ENCODE results near the gene DPH6. TPM values are rescaled to one million over a fixed set of nuclear protein-coding genes. Genes with fewer than 3 reads are reported as not detected.

Gene DPH6
- total RNA-seq, 1 donor from 2014 or later = 20.6 TPM

DNA sequence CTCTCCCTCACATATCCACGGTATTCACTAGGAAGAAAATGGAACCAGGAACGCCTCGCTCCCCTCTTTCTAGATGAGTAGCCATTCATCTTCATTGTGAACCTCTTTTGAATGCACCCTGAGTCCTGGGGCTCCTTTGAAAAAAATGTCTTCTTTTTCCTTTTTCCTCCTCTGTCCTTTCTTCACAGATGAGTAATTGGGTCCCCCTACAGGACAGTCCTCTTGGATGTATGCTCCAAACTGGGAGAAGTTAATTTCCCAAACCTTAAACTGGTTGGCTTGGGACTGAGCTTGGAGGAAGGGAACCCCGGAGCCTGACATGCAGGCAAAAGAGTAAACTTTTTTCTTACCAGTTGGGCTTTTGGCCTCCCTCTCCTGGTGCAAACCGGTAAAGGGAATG is 108.8 kb downstream of the DPH6 start:
- peaks cover 15% of the 10 kb centered on the region for H3K4me1 Mint-ChIP-seq
- no peak for DNase-seq (ENCODE audit: low spot score in 2 of 2, unreplicated experiment in 2 of 2)
- TF ChIP-seq, protein P1, sequence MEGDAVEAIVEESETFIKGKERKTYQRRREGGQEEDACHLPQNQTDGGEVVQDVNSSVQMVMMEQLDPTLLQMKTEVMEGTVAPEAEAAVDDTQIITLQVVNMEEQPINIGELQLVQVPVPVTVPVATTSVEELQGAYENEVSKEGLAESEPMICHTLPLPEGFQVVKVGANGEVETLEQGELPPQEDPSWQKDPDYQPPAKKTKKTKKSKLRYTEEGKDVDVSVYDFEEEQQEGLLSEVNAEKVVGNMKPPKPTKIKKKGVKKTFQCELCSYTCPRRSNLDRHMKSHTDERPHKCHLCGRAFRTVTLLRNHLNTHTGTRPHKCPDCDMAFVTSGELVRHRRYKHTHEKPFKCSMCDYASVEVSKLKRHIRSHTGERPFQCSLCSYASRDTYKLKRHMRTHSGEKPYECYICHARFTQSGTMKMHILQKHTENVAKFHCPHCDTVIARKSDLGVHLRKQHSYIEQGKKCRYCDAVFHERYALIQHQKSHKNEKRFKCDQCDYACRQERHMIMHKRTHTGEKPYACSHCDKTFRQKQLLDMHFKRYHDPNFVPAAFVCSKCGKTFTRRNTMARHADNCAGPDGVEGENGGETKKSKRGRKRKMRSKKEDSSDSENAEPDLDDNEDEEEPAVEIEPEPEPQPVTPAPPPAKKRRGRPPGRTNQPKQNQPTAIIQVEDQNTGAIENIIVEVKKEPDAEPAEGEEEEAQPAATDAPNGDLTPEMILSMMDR (IDR thresholded peaks at IDR 0.05; ENCODE audit: unreplicated experiment) = no peak

DNA sequence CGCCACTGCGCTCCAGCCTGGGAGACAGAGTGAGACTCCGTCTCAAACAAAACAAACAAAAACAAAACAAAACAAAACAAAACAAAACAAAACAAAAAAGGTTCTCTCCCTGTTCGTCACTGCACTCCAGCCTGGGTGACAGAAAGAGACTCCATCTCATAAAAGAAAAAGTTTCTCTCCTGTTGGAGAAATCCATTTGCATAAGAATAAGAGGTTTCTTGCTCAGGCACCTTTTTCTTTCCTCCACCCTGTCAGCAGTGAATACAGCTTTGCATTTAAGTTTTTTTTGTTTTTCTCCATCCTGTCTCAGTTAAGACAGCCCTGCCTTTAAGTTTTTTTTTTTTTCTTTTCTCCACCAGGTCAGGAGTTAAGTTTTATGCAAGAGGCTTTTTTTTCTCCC is 109.5 kb downstream of the DPH6 start:
- TF ChIP-seq, protein P1 (IDR thresholded peaks at IDR 0.05; ENCODE audit: unreplicated experiment) = no peak
- no peaks in the 10 kb centered on the region for H3K27me3 Mint-ChIP-seq (ENCODE audit: low read depth)
- no peak overlapping the region for H3K27ac Mint-ChIP-seq

More for the DNA sequence above, 108.8 kb downstream of the DPH6 start:
- H3K36me3 Mint-ChIP-seq = peaks cover 38% of the 10 kb centered on the region
- H3K27me3 Mint-ChIP-seq (ENCODE audit: low read depth) = no peaks in the 10 kb centered on the region
- no peak overlapping the region for H3K27ac Mint-ChIP-seq
- H3K9me3 Mint-ChIP-seq = peaks cover 19% of the 10 kb centered on the region
- H3K4me3 Mint-ChIP-seq = no peak overlapping the region

DNA sequence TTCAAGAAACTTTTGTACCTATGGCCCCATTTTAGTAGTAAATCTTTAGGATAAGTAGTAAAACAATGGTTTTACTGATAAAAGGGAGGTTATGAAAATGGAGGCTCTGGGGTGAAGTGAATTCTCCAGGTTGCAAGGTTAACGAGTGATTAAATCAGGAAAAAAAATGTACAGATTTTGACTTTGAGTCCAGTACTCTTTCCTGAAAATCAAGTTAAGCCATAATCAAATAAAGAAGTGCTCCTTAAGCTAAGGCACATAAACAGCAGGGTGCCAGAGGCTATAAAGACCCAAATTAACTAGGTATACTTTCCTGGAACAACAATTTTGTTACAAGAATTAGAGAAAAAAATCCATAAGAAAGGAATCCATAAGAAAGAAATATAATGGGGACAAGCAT is 114.7 kb downstream of the DPH6 start:
- Mint-ChIP-seq H3K27ac (no peak overlapping the region), H3K4me3 (no peak overlapping the region), H3K4me1 (peaks cover 31% of the 10 kb centered on the region), H3K36me3 (peaks cover 11% of the 10 kb centered on the region), H3K9me3 (peaks cover 4% of the 10 kb centered on the region), H3K27me3 (ENCODE audit: low read depth) (no peaks in the 10 kb centered on the region)
- TF ChIP-seq, protein P1 (IDR thresholded peaks at IDR 0.05; ENCODE audit: unreplicated experiment) = no peak
- no peak for DNase-seq (ENCODE audit: low spot score in 2 of 2, unreplicated experiment in 2 of 2)

More for the DNA sequence above, 109.5 kb downstream of the DPH6 start:
- Mint-ChIP-seq H3K4me3 (no peak overlapping the region), H3K36me3 (peaks cover 33% of the 10 kb centered on the region), H3K9me3 (peaks cover 16% of the 10 kb centered on the region), H3K4me1 (peaks cover 15% of the 10 kb centered on the region)
- no peak for DNase-seq (ENCODE audit: low spot score in 2 of 2, unreplicated experiment in 2 of 2)

DNA sequence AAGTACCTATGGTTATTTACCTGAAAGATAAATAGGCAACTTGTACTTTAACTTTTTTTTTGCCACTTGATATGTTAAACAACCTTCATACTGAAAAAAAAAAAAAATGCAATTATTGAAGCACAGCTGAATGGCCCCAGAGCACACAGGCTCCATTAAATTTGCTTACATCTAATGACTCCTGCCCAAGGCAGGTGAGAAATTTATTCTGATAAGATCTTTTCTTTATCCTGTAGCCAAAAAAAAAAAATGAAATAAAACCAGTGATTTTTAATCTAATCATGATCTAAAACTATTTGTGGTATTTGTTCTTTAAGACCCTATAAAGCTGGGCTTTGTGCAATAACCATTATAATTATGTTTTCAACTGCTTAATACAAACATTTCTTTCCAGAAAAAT is 115.7 kb downstream of the DPH6 start:
- no peaks in the 10 kb centered on the region for H3K27me3 Mint-ChIP-seq (ENCODE audit: low read depth)
- no peak overlapping the region for H3K27ac Mint-ChIP-seq
- no peak overlapping the region for H3K4me3 Mint-ChIP-seq
- no peak for DNase-seq (ENCODE audit: low spot score in 2 of 2, unreplicated experiment in 2 of 2)
- peaks cover 31% of the 10 kb centered on the region for H3K4me1 Mint-ChIP-seq
- peaks cover 4% of the 10 kb centered on the region for H3K9me3 Mint-ChIP-seq
- TF ChIP-seq, protein P1 (IDR thresholded peaks at IDR 0.05; ENCODE audit: unreplicated experiment) = no peak
- peaks cover 7% of the 10 kb centered on the region for H3K36me3 Mint-ChIP-seq

DNA sequence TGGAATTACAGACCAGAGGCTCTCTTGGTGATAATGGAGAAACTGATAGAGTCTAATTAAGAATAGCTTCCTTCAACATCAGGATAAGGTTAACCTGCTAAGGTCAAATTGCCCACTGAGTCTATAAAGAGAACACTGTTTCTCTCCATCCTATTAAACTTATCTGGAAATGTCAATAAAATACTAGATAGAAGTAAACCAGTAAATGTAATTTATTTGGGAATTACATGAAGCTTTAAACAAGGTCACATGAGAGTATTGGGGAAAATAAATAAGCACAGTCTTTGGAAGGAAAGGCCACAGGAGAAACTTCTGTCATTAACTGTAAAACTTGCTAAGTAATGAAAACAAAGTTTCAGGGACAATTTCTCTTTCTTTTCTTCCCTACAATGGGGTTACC is 118.5 kb downstream of the DPH6 start:
- no peak for DNase-seq (ENCODE audit: low spot score in 2 of 2, unreplicated experiment in 2 of 2)
- Mint-ChIP-seq H3K36me3 (peaks cover 14% of the 10 kb centered on the region), H3K9me3 (peaks cover 18% of the 10 kb centered on the region), H3K4me1 (peaks cover 31% of the 10 kb centered on the region), H3K27me3 (ENCODE audit: low read depth) (no peaks in the 10 kb centered on the region), H3K27ac (peak overlapping the region; percentile 36), H3K4me3 (no peak overlapping the region)
- TF ChIP-seq, protein P1 (IDR thresholded peaks at IDR 0.05; ENCODE audit: unreplicated experiment) = no peak

DNA sequence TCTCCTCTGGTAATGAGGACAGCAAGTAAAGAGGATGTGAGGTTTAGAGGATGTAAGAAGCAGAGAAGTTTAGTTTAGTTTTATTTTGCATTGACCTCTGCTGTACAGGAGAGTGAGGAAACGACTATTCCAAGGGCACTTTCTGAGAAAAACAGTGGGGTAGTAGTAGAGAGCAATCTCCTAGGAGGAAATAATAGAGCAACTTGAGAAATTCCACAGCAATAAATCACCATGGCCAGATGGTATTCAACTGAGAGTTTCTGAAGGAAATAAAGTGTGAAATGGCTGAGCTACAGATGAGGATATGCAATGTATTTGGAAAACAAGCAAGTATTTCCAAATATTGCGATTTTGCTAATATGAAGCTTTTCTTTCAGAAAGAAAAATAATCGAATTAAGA is 118.9 kb downstream of the DPH6 start:
- peaks cover 20% of the 10 kb centered on the region for H3K9me3 Mint-ChIP-seq
- H3K4me1 Mint-ChIP-seq = peaks cover 31% of the 10 kb centered on the region
- H3K36me3 Mint-ChIP-seq = peaks cover 14% of the 10 kb centered on the region
- no peaks in the 10 kb centered on the region for H3K27me3 Mint-ChIP-seq (ENCODE audit: low read depth)
- TF ChIP-seq, protein P1 (IDR thresholded peaks at IDR 0.05; ENCODE audit: unreplicated experiment) = no peak
- peak overlapping the region; percentile 5 for H3K27ac Mint-ChIP-seq
- no peak for DNase-seq (ENCODE audit: low spot score in 2 of 2, unreplicated experiment in 2 of 2)
- H3K4me3 Mint-ChIP-seq = no peak overlapping the region

Data from mesothelial cell of epicardium (in vitro differentiated cells).